ENCODE results near the gene CFAP251.

The CFAP251 gene

DNA sequence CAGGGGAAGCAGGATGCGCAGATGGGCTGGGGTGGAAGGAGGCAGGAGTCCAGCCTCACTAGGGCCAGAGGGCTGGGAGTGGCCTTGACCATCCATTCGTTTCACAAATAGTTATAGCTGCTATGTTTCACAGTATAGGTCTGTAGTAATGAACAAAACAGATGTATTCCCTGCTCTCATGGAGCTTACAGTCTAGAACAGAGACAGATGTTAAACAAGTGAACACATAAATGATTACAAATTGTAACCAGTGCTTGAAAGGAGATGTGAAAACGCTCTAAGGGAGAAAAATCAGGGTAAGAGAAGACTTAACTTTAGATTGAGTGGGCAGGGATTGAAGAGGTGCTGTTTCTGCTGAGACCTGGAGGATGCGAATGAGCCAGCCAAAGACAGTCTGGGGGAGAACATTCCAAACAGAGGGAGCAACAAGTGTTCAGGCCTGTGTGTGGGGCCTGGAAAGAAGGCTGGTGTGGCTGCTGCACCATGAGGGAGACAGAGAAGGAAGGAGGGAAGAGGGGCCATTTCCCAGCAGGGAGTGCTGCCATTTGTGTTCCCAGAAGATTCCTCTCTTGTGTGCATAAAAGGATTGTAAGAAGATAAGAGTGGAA, 14.6 kb downstream of the CFAP251 start:
- no peaks in the 10 kb centered on the region for H3K36me3 ChIP-seq (ENCODE audit: insufficient read depth, low read length)
- H3K27me3 ChIP-seq (ENCODE audit: control insufficient read depth in 1 of 2, insufficient read depth in 2 of 2, low read length in 2 of 2), result no peaks in the 10 kb centered on the region
- no peak overlapping the region for H3K4me3 ChIP-seq (ENCODE audit: low read depth in 1 of 2, low read length in 2 of 2)
- no peak overlapping the region for H3K27ac ChIP-seq (ENCODE audit: low read depth, low read length)
- no peaks in the 10 kb centered on the region for H3K4me1 ChIP-seq (ENCODE audit: insufficient read depth, low read length)
- H3K9ac ChIP-seq (ENCODE audit: low read length), result no peak overlapping the region
- H3K9me3 ChIP-seq (ENCODE audit: low read length), result peaks cover 3% of the 10 kb centered on the region

GRCh38 chr12:121933522-121934308, 15.3 kb downstream of the CFAP251 start:
- Histone ChIP-seq H3K27me3 (ENCODE audit: control insufficient read depth in 1 of 2, insufficient read depth in 2 of 2, low read length in 2 of 2) (no peaks in the 10 kb centered on the region), H3K9ac (ENCODE audit: low read length) (no peak overlapping the region), H3K9me3 (ENCODE audit: low read length) (peaks cover 3% of the 10 kb centered on the region), H3K4me3 (ENCODE audit: low read depth in 1 of 2, low read length in 2 of 2) (no peak overlapping the region), H3K27ac (ENCODE audit: low read depth, low read length) (no peak overlapping the region), H3K4me1 (ENCODE audit: insufficient read depth, low read length) (no peaks in the 10 kb centered on the region), H3K36me3 (ENCODE audit: insufficient read depth, low read length) (no peaks in the 10 kb centered on the region)

- H3K36me3 ChIP-seq (ENCODE audit: insufficient read depth, low read length), result no peaks in the 10 kb centered on the region
- no peak overlapping the region for H3K9ac ChIP-seq (ENCODE audit: low read length)
- no peak overlapping the region for H3K4me3 ChIP-seq (ENCODE audit: low read depth in 1 of 2, low read length in 2 of 2)
- H3K9me3 ChIP-seq (ENCODE audit: low read length), result peaks cover 3% of the 10 kb centered on the region
- no peaks in the 10 kb centered on the region for H3K4me1 ChIP-seq (ENCODE audit: insufficient read depth, low read length)
- H3K27me3 ChIP-seq (ENCODE audit: control insufficient read depth in 1 of 2, insufficient read depth in 2 of 2, low read length in 2 of 2), result no peaks in the 10 kb centered on the region
- no peak overlapping the region for H3K27ac ChIP-seq (ENCODE audit: low read depth, low read length)
These were observed 15.9 kb downstream of the CFAP251 start for GRCh38 chr12:121934309-121934664.

DNA sequence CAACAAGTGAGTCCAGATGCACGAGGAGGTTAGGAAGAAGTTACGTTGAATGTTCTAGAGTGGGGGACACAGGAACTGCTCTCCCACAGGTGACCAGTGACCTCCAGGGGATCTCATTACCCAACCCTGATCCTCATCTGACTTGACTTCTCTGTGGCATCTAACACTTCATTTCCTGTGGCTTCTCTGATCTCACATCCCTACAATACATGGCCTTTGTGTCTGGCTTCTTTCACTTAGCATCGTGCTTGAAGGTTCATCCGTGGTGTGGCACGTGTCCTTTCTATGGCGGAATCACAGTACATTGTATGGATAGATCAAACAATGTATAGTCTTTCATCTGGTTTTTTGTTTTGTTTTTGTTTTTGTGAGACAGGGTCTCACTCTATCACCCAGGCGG, 19.3 kb downstream of the CFAP251 start:
- Histone ChIP-seq H3K4me1 (ENCODE audit: insufficient read depth, low read length) (no peaks in the 10 kb centered on the region), H3K27me3 (ENCODE audit: control insufficient read depth in 1 of 2, insufficient read depth in 2 of 2, low read length in 2 of 2) (no peaks in the 10 kb centered on the region), H3K4me3 (ENCODE audit: low read depth in 1 of 2, low read length in 2 of 2) (no peak overlapping the region), H3K9me3 (ENCODE audit: low read length) (peaks cover 3% of the 10 kb centered on the region), H3K36me3 (ENCODE audit: insufficient read depth, low read length) (no peaks in the 10 kb centered on the region), H3K27ac (ENCODE audit: low read depth, low read length) (no peak overlapping the region), H3K9ac (ENCODE audit: low read length) (no peak overlapping the region)

DNA sequence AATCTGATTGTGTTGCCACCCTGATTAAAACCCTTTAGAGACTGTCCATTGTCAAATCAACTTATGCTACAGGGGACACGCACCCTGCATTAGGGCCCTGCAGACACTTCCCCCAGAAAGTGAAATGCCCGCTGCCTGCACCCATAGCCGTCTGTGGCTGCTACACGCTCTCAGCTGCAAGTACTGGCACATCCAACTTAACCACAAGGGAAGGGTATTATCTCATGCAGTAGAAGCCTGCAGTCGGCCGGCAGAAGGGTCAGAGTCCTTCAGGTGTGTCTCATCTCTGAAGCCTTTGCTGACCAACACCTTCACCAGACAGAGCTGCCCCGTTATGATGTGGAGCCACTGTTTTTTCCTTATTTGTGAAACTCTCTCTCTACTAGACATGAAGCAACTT, 20.8 kb downstream of the CFAP251 start:
- H3K36me3 ChIP-seq (ENCODE audit: insufficient read depth, low read length), result no peaks in the 10 kb centered on the region
- no peak overlapping the region for H3K27ac ChIP-seq (ENCODE audit: low read depth, low read length)
- no peak overlapping the region for H3K4me3 ChIP-seq (ENCODE audit: low read depth in 1 of 2, low read length in 2 of 2)
- no peak overlapping the region for H3K9ac ChIP-seq (ENCODE audit: low read length)
- peaks cover 3% of the 10 kb centered on the region for H3K9me3 ChIP-seq (ENCODE audit: low read length)
- H3K27me3 ChIP-seq (ENCODE audit: control insufficient read depth in 1 of 2, insufficient read depth in 2 of 2, low read length in 2 of 2), result no peaks in the 10 kb centered on the region
- H3K4me1 ChIP-seq (ENCODE audit: insufficient read depth, low read length), result no peaks in the 10 kb centered on the region

DNA sequence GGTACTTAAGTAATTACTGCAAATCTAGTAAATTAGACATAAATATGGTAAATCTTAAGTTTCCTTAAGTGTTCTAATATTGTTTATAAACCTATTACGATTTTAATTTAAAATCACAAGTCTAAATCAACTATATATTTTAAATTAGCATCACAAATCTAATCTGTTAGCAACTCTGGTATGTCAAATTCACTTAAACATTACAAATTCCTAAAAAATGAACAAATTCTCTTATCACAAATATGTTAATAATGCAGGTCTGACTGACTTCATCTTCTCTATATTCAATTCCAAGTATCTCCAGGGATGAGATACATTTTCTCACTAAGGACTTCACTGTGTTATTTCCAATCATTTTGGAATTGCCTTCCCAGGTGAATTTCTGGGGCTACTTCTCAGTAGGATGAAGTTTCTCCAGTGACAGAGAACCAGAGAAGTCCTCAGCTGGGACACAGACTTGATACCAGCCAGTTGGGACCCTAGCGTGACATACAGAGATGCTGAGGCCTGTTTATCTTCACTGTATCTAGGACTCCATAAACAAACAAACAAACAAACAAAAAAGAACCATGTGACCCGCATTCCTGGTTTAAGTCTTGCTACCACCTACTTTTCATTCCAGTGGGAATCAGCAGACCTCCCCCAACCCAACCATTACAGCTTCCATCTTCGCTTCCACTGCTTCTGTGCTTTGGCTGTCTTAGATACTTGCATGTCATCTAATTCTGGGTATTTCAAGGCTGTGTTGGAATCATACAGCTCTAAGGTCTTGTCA, 21.8 kb downstream of the CFAP251 start:
- Histone ChIP-seq H3K9ac (ENCODE audit: low read length) (no peak overlapping the region), H3K27ac (ENCODE audit: low read depth, low read length) (no peak overlapping the region), H3K36me3 (ENCODE audit: insufficient read depth, low read length) (no peaks in the 10 kb centered on the region), H3K4me3 (ENCODE audit: low read depth in 1 of 2, low read length in 2 of 2) (no peak overlapping the region), H3K9me3 (ENCODE audit: low read length) (peaks cover 3% of the 10 kb centered on the region), H3K27me3 (ENCODE audit: control insufficient read depth in 1 of 2, insufficient read depth in 2 of 2, low read length in 2 of 2) (no peaks in the 10 kb centered on the region), H3K4me1 (ENCODE audit: insufficient read depth, low read length) (no peaks in the 10 kb centered on the region)

DNA sequence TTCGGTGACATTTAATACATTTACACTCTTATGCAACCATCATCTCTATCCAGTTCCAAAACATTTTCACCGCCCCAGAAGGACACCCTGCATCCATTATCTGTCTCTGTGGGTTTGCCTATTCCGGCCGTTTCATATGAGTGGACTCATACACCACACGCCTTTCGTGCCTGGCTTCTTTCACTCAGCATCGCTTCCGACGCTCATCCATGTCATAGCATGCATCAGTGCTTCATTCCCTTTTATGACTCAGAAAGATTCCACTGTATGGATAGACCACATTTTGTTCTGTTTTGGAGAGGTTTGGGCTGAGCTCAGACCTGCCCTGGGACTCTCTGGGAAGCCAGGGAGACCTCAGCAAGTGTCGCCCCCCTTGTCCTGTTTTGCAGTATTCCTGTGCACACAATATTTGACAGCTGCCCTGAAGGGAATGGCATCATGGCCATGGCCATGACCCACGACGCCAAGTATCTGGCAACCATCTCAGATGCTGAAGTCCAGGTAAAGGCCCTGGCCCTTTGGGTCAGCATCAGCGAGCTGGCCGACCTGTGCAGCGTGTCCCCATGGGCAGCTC, 23.8 kb downstream of the CFAP251 start:
- Histone ChIP-seq H3K27ac (ENCODE audit: low read depth, low read length) (no peak overlapping the region), H3K4me1 (ENCODE audit: insufficient read depth, low read length) (no peaks in the 10 kb centered on the region), H3K9ac (ENCODE audit: low read length) (no peak overlapping the region), H3K27me3 (ENCODE audit: control insufficient read depth in 1 of 2, insufficient read depth in 2 of 2, low read length in 2 of 2) (no peaks in the 10 kb centered on the region), H3K9me3 (ENCODE audit: low read length) (peaks cover 3% of the 10 kb centered on the region), H3K36me3 (ENCODE audit: insufficient read depth, low read length) (no peaks in the 10 kb centered on the region), H3K4me3 (ENCODE audit: low read depth in 1 of 2, low read length in 2 of 2) (no peak overlapping the region)

GRCh38 chr12:121943926-121944325, 25.5 kb downstream of the CFAP251 start:
- H3K4me3 ChIP-seq (ENCODE audit: low read depth in 1 of 2, low read length in 2 of 2), result no peak overlapping the region
- no peaks in the 10 kb centered on the region for H3K27me3 ChIP-seq (ENCODE audit: control insufficient read depth in 1 of 2, insufficient read depth in 2 of 2, low read length in 2 of 2)
- H3K4me1 ChIP-seq (ENCODE audit: insufficient read depth, low read length), result no peaks in the 10 kb centered on the region
- H3K9ac ChIP-seq (ENCODE audit: low read length), result no peak overlapping the region
- no peaks in the 10 kb centered on the region for H3K9me3 ChIP-seq (ENCODE audit: low read length)
- no peak overlapping the region for H3K27ac ChIP-seq (ENCODE audit: low read depth, low read length)
- no peaks in the 10 kb centered on the region for H3K36me3 ChIP-seq (ENCODE audit: insufficient read depth, low read length)

- Histone ChIP-seq H3K9ac (ENCODE audit: low read length) (no peak overlapping the region), H3K4me1 (ENCODE audit: insufficient read depth, low read length) (no peaks in the 10 kb centered on the region), H3K27ac (ENCODE audit: low read depth, low read length) (no peak overlapping the region), H3K27me3 (ENCODE audit: control insufficient read depth in 1 of 2, insufficient read depth in 2 of 2, low read length in 2 of 2) (no peaks in the 10 kb centered on the region), H3K4me3 (ENCODE audit: low read depth in 1 of 2, low read length in 2 of 2) (no peak overlapping the region), H3K36me3 (ENCODE audit: insufficient read depth, low read length) (no peaks in the 10 kb centered on the region), H3K9me3 (ENCODE audit: low read length) (no peaks in the 10 kb centered on the region)
These were observed 28.1 kb downstream of the CFAP251 start for GRCh38 chr12:121946313-121947025.

DNA sequence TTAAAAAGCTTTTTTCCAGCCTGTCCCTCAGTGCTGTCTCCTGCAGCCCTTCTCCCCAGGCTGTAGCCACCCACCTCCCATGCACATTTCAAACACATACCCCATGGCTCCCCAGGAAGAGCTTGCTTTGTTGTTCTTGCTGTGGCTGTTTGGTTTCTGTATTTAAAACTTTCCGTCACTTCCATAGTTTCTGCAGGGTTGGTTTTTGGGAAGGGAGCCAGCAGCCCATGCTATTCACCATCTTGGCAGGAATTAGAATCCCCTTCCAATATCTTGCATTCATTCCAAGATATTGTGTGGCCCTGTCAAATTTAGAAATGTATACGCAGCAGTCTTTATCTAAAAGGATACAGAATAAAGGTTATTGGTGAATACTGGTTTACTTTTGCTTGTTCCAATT, 29.6 kb downstream of the CFAP251 start:
- H3K9me3 ChIP-seq (ENCODE audit: low read length), result no peaks in the 10 kb centered on the region
- no peak overlapping the region for H3K9ac ChIP-seq (ENCODE audit: low read length)
- no peak overlapping the region for H3K4me3 ChIP-seq (ENCODE audit: low read depth in 1 of 2, low read length in 2 of 2)
- no peaks in the 10 kb centered on the region for H3K27me3 ChIP-seq (ENCODE audit: control insufficient read depth in 1 of 2, insufficient read depth in 2 of 2, low read length in 2 of 2)
- H3K27ac ChIP-seq (ENCODE audit: low read depth, low read length), result no peak overlapping the region
- H3K36me3 ChIP-seq (ENCODE audit: insufficient read depth, low read length), result no peaks in the 10 kb centered on the region
- no peaks in the 10 kb centered on the region for H3K4me1 ChIP-seq (ENCODE audit: insufficient read depth, low read length)

Data from muscle layer of colon (tissue), 2 donors.